Fibroblast of the aortic adventitia (primary cell): ENCODE results near the gene SV2A. TPM values are rescaled to one million over a fixed set of nuclear protein-coding genes. Genes with fewer than 3 reads are reported as not detected.
A peak's percentile ranks its signal among the peaks of the same experiment; 100 is the strongest.

ENCODE experiments used
- DNase-seq: peaks from one replicate; pipeline ENCODE4 v3.0.0-alpha.2; 2010; ENCODE audit warnings: low read depth
- H3K4me3 ChIP-seq: 2 replicates; pipeline ENCODE4 v1.5.1; 2011; ENCODE audit warnings: low read depth, mild to moderate bottlenecking, control low read depth, low read length, moderate library complexity
- total RNA-seq: library from RNA; depleted of rRNA; stranded (reverse); fragments of >200 nt; gene quantifications from 2 replicates; pipeline ENCODE4 v1.2.3, GENCODE V29; 2012; ENCODE audit warnings: low replicate concordance
- TF ChIP-seq, protein P1 (sequence below): IDR thresholded peaks from 2 replicates; pipeline ENCODE4 v1.5.1; 2011; ENCODE audit warnings: mild to moderate bottlenecking, low read length, control low read depth, inconsistent platforms; ENCODE audit not compliant: insufficient read depth

The SV2A gene
- total RNA-seq, 1 donor: 25.0 TPM

DNA sequence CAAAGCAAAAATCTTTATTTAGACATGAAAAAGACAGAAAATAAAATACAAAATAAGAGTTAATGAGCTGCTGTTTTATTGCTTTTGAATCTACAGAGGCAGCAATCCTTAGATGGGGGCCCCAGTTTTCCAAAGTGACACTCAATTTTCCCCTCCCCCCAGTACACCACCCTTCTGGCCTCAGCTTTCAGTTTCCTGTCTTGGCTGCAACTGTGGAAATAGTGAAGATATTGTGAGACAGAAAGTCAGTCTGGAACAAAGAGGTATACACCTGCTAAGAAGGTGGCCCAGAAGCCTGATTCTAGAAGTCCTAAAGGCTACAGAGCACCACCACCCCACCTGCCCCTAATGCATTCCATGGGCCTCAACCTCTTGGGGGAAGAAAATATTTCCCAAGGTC is 20.1 kb upstream of the SV2A start:
- no peak overlapping the region for H3K4me3 ChIP-seq
- TF ChIP-seq, protein P1, sequence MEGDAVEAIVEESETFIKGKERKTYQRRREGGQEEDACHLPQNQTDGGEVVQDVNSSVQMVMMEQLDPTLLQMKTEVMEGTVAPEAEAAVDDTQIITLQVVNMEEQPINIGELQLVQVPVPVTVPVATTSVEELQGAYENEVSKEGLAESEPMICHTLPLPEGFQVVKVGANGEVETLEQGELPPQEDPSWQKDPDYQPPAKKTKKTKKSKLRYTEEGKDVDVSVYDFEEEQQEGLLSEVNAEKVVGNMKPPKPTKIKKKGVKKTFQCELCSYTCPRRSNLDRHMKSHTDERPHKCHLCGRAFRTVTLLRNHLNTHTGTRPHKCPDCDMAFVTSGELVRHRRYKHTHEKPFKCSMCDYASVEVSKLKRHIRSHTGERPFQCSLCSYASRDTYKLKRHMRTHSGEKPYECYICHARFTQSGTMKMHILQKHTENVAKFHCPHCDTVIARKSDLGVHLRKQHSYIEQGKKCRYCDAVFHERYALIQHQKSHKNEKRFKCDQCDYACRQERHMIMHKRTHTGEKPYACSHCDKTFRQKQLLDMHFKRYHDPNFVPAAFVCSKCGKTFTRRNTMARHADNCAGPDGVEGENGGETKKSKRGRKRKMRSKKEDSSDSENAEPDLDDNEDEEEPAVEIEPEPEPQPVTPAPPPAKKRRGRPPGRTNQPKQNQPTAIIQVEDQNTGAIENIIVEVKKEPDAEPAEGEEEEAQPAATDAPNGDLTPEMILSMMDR: no peak
- DNase-seq: no peak

DNA sequence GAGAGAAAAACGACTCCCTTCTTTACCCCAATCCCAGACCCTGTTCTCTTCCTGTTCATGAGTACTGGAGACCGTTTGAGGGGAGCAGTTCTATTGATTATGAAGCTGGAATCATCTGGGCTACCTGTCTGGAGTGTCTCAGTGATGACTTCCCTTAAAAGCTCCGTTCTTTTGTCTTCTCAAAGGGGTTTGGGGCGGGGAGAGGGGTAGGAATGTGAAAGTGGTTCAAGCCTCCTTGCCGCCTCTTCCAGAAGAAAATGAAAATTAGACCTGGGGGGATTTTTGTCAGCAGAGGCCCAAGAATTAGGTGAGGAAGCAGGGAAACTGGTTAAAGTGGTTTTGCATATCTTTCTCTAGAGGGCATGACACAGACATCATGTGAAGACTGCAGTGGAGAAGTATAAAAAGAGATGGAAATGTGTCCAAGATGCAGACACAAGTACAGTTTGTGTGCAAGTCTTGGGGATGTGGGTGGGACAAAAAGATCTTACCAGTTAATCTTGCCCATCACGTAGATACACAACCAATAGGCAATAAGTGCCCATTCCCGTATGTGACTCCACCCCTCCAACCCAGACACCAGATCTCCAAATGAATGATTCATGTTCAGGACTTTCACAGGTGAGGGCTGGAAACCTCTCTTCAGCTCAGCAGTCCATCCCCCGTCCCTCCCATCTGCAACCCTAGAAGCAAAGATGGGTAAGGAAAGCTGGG is 19.5 kb upstream of the SV2A start:
- peak overlapping the region; percentile 89 for H3K4me3 ChIP-seq
- DNase-seq: peak; percentile 53
- TF ChIP-seq, protein P1: no peak

DNA sequence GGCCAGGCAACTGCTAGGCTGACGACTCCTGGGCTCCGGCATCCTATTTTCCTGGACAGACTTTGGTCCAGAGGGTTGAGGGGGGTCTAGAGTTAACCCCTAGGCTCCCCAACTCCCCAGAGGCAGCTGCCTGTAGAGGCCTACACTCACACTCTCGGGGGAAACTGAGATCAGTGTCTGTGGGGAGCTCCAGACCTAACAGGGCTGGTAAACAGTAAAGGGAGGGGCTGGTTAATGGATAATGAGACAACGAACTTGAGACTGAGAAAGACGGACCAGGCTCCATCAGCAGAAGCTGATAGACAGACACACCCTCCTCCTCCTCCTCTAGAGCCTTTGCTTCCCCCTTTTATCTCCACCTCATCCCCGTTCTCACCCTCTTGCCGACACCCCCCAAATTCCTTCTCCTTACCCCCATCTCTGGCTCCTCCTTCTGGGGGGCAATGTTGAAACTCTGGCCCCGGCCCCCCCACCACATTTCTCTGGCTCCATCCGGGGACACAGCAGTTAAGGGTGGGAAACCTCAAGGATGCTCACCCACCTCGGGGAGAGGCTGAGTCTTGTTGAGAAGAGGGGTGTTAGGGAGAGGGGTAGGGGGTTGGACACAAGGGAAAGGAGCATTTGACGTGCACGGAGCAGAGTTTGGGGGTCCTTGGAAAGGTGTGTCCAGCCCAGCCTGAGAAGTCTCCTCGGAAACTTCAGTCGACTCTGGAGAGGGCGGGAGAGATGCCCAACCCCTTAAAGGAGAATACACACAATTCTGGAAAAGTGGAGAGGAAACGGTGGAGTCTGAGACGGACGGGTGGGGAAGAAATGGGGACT is 18.7 kb upstream of the SV2A start, which contains the start of gene MTMR11:
Gene MTMR11 (minus strand): TSS at position 710 of the 822 bp plus-strand sequence. CDS start 232 bp downstream, at position 478.
- DNase-seq: peak; percentile 45
- TF ChIP-seq, protein P1: no peak
- peak within 1 kb of the TSS; percentile 89 for H3K4me3 ChIP-seq

DNA sequence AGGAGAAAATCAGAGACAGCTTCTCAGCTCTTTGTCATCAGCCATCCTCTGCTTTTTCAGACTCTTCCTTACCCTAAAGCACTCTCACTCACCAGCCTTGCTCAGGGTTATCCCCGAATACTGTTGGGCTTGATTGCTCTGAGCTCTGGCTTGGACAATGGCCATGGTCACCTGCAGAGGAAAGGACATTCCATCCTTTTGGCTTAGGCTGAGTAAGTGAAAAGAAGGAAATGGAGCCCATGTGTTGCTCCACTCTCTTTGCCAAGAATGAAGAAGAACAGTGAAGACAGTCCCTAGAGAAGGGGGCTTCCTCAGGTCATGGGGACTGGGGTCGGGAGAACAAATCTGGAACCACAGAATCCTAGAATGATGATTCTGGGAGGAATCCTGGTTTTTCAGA is 16.7 kb upstream of the SV2A start:
- TF ChIP-seq, protein P1: no peak
- DNase-seq: no peak
- H3K4me3 ChIP-seq: no peak overlapping the region

DNA sequence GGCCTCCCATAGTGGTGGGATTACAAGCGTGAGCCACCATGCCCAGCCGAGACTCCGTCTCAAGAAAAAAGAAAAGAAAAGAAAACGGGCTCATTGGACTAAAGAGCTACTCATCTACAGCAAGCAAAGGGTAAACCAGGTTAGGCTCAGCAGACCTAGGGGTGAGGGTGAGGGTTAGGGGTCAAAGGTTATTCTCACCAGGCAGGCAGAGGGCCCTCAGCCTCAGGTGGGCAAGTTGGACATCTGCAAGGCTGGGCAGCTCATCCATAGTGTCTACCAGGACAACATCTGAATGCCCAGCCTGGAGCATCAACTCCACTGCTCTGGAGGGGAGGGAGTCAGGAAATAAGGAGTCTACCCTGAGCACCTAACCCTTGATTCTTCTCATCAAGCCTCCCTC is 15.6 kb upstream of the SV2A start:
- no peak overlapping the region for H3K4me3 ChIP-seq
- no peak for DNase-seq
- TF ChIP-seq, protein P1: no peak

DNA sequence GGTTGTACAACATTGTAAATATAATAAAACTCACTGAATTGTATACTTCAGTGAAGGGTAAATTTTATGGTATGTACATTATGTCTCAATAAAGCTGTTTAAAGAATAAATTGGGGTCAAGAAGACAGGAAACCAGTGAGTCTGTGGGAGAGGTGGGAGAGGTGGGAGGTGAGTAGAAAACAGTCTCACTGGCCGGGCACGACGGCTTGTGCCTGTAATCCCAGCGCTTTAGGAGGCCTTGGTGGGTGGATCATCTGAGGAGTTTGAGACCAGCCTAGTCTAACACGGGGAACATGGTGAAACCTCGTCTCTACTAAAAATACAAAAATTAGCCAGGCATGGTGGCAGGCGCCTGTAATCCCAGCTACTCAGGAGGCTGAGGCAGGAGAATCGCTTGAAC is 14.8 kb upstream of the SV2A start:
- TF ChIP-seq, protein P1: no peak

More for the DNA sequence above, 14.8 kb upstream of the SV2A start:
- no peak for DNase-seq
- H3K4me3 ChIP-seq: no peak overlapping the region
